GM21367 (cell line): ENCODE data around the gene VDAC1.
"Not testable (repeated sequence)": the region's sequence is repeated elsewhere in the genome, so short reads cannot be mapped to it uniquely, and the experiment has no call there.

Experiments used
- ATAC-seq: cut with Tn5 transposase; IDR thresholded peaks from one replicate; pipeline ENCODE4 v1.9.1; 2021; ENCODE audit not compliant: unreplicated experiment

The VDAC1 gene

DNA sequence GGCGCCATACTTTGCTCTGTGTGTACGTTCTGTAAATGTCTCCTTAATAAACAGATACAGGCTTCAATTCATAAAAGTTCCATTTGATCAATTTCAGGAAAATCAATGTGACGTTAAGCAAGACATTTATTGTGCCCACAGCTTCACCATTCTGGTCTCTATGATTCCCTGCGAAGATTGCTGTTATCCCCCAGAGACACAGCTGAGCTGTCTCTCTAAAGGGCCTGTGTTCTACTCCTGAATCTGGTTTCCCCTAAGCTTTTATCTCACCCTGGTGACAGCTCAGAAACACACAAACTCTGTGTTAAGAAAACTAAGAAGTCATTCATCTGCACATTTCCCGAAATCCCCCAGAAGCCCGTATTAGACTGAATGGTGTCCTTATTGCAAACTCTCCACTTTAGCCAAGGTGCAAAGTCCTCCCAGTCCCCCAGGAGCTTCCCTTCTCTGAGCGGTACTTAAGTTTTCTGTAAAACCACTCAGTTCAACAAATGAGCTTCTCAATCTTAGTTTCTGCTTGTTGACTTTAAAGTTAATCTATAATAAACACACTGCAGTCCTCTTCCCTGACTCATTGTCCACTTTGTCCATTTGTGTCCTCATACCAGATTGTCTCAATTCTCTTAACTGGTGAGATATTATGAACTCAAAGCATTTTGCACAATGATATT lies 35.0 kb downstream of the VDAC1 start:
- no peak for ATAC-seq

GRCh38 chr5:133968204-133968980 lies 36.4 kb downstream of the VDAC1 start, which contains the start of gene C5orf15:
Gene C5orf15, minus strand, starts transcription at chr5:133968625. Its CDS starts 41 bp downstream, at chr5:133968584.
- ATAC-seq = peak; percentile 96

DNA sequence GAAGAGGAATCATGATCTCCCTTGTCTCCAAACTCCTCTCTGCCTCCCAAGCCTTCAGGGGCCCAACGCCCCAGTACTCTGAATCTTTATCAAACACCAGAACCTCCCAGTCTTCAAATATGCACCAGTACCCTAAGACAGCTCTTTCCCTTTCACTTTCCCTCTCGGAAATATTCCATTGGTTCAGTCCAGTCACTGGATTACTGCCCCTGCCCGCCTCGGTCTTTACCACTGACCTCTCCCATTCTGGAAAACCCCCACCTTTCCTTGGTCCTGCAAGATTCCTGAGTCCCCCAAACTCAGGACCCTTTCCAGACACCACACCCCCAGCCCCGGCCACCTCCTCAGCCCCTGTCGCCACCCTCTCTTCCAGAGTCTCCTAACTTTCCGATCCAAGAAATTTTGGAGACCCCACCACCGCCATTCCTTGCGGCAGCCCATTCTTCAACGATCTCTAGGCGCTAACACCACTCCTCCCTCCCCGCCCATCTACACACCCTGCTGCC lies 37.0 kb downstream of the VDAC1 start:
- ATAC-seq = no peak

DNA sequence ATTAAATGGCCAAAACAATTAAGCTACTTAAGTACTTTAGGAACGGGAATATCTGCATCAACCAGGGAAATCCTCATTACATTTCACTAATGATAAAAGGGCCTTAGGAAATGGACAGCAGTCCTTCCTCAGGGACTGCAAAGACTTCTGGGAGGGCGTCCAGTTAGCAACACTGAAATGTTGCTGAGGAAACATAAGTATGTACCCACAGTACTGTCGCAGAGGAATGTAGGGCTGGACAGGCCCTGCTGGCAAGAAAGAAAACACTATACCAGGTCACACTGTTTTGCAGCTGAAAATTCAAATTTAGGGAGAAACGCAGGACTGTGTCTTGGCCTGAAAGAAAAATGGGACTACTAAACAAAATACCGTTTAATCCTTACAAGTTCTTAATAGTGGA lies 37.7 kb downstream of the VDAC1 start:
- no peak for ATAC-seq

DNA sequence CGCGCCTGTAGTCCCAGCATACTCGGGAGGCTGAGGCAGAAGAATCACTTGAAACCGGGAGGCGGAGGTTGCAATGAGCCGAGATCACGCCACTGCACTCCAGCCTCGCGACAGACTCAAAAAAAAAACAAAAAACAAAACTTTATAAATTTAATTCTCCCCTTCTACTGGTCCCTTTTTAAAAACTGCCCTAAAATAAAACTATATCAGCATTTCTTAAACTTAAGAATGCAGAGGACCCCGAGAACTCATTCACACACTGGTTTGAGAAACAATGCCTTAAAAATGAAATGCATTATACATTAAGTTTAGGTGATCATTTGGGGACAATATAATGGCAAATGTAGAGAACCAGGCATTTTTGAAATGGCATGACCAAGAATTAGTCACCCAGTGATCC lies 38.7 kb downstream of the VDAC1 start:
- no peak for ATAC-seq

DNA sequence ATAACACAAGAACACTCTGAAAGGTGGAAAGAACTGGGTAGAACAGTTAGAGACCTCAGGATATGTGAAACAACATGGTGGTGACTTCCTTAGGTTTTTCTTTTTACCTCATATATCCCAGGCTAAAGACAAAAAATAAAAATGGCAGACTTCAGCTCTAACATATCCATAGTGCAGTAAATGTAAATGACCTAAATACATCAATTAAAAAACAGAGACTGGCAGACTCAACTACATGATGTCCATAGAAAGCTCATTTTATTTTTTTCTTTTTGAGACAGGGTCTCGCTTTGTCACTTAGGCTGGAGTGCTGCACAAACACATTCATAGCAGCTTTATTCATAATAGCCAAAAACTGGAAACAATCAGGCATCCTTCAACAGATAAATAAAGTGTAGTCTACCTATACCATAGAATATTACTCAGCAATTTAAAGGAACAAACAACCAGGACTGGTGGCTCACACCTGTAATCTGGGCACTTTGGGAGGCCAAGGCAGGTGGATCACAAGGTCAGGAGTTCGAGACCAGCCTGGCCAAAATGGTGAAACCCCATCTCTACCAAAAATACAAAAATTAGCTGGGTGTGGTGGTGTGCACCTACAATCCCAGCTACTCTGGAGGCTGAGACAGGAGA lies 41.2 kb downstream of the VDAC1 start:
- ATAC-seq = no peak

DNA sequence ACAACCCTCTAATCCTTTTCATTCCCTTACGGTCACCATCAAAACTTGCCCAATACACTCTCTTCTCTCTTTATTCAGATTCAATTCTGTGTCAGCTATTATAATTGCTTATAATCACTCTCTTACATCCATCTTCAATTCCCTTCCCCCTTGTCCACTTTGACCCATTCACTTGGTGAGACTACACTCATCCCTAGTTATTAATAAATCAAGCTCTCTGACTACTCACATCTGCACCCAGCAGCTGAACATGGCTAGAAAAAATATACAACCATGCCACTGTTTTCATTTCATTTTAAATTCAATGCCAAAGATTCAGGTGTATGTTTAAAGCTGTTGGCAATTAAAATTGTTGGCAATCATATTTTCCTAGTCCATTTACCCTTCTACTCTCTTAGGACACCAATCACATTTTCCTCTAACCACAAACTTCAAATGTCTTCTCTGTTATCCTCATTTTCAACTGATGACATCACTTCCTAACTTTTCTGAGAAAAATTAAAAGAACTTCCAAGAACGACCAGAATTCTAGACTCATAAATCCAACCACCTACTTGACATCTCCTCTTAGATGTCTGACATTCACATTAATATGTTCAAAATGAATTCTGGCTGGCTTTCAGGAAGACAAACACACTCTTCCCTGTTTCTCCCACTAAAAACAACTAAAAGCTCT lies 41.8 kb downstream of the VDAC1 start:
- ATAC-seq = no peak

- no peak for ATAC-seq
Measured at GRCh38 chr5:133962131-133962530, 42.6 kb downstream of the VDAC1 start.

- ATAC-seq = no peak
Measured at GRCh38 chr5:133959643-133960042, 45.1 kb downstream of the VDAC1 start.

GRCh38 chr5:133957591-133957990 lies 47.2 kb downstream of the VDAC1 start:
- ATAC-seq = peak; percentile 60

- ATAC-seq = peak; percentile 13
Measured at GRCh38 chr5:133957080-133957479, 47.7 kb downstream of the VDAC1 start.

DNA sequence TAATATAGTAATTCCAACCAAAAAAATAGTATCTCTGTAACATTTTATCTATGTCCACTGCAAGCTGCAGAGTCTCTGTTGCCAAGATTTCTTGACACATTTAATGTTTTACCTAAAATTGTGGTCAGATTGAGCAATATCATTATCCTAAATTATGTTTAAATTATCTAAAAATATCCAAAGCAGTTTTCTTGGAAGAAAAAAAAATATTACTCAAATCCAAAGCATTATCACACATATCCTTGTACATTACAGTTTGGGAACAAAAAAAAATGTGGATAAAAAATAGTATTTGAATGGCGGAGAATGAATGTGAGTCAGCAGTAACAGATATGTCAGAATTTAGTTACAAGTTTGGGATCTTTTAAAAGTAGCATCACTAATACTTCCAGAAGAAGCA lies 48.6 kb downstream of the VDAC1 start:
- not testable (repeated sequence) for ATAC-seq

GRCh38 chr5:133953568-133954145 lies 51.1 kb downstream of the VDAC1 start:
- ATAC-seq = no peak

DNA sequence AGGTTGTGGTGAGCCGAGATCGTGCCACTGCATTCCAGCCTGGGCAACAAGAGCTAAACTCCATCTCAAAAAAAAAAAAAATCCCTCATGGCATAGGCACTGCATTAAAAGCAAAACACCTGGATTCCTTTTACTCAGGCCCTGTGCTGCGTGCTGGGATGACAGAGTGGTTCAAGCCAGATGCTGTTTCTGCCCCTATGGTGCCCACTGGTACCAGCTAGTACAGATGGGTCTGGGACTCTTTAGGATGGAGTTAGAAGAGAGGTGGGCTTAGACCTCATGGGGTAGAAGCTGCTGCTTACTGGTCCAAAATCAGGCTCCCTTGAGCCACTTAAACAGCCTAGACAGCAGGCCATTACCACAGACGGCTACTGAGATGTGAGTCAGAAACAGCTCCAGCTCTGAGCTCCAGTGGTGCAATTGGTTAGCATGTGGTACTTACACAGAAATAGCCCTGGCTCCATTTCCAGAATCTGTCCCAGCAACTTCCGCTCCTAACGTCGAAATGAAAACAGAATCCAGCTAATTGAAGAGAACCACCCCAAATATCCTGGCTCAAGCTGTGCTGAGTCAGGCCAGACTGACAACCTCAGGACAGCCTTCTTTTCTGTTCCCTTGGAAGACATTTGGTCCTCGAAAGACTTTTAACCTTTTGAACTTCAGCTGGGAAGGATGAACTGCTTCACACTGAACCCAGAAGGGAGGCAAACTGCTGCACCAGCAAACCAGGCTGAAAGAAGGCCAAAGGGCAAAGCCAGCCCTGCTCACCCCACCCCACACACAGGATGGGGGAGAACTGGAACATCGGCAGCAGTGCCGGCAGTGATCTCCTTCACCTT lies 51.8 kb downstream of the VDAC1 start:
- ATAC-seq = no peak

DNA sequence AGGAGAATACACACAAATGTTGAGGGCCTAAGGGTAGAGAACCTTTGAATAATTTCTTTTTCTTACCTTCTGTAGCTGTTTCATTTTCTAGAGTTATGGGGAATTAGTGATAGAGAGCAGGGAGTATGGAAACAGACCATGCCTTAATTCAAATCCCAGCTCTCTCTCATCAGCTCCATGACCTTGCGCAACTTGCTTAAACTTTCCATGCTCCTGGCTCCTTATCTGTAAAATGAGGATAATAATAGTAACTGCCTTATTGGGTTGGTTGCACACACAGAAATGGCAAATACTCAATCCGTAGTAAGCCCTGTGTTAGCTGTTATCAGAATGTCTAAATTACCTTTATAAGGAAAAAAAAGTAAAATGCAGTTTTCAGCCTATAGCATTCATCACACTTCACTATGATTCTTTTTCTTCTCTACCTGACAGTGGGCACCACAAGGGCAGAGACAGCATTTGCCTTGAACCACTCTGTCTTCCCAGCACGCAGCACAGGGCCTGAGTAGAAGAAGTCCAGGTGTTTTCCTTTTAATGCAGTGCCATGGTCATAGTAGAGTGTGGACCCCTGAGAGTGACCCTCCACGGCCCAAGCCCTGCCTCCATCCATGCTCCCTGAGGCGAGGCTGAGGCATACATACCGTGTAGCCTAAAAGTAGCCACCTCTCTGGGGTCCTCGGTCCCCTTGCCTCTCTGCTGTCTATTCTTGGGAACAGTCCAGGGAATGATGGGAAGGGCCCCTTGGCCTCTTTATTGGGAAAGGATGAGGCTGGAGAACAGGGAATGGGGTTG lies 53.8 kb downstream of the VDAC1 start:
- no peak for ATAC-seq

DNA sequence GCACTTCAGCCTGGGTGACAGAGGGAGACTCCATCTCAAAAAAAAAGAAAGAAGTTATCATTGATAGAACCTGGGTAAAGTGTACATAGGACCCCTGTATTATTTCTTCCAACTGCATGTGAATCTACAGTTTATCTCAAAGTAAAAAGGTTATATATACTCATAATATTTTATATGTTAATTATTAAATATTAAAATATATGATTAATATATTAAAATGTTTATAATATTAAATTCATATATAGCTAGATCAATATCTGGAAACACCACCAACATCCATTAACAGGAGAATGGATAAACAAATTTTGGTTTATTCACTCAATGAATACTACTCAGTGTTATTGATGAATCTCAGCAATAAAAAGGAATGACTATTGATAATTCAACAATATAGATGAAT lies 56.1 kb downstream of the VDAC1 start:
- no peak for ATAC-seq

DNA sequence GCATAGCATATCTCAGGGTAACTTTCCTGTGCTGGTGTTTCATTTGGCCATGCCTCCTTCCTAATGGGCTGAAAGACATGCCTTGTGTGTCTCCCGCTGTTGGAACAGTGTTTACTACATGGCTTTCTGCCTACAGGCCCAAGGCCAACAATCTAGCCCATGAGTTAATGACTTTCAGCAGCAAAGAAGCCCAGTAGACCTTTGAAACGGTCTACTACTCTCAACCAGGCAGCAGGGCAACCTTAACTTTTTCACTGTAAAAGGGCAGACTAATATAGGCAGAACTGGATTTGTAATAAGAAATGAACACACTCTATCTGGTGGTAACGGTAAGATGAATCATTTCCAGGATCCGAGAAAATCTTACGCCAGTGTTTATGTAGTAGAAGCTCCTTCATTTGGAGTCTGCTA lies 57.3 kb downstream of the VDAC1 start:
- ATAC-seq = no peak

DNA sequence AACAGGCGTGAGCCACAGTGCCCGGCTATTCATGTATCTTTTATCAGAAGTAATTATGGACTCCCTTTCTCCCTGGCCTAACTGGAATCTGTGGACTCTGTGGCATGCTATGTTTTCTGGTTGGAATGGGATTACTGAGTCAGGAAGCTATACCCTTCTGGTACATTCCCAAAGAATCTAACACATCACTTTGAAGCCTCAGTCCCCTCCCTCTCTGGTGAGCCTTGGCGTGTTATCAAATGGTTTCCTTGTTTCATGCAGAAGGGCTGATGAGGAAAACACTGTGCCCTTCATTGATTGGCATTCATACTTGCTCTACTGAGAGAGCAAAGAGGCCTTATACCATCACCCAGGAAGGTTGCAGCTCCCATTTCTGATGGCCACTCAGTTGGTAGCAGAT lies 59.2 kb downstream of the VDAC1 start:
- ATAC-seq = no peak
